PC-3 (cell line): ENCODE measurements around the gene NOP56.

Source experiments
- EZH2 ChIP-seq: fragments of 300-600 bp; sonication (generic); IDR thresholded peaks from one replicate; pipeline ENCODE4 v1.6.1; 2017; ENCODE audit warnings: antibody characterized with exemption, mild to moderate bottlenecking, low read length; ENCODE audit not compliant: unreplicated experiment
- TF ChIP-seq, protein P1 (sequence below): fragments of 300-600 bp; sonication (generic); conservative IDR thresholded peaks from 2 replicates; pipeline ENCODE4 v1.5.1; 2017; ENCODE audit warnings: antibody characterized with exemption, low read depth, mild to moderate bottlenecking, low read length

DNA sequence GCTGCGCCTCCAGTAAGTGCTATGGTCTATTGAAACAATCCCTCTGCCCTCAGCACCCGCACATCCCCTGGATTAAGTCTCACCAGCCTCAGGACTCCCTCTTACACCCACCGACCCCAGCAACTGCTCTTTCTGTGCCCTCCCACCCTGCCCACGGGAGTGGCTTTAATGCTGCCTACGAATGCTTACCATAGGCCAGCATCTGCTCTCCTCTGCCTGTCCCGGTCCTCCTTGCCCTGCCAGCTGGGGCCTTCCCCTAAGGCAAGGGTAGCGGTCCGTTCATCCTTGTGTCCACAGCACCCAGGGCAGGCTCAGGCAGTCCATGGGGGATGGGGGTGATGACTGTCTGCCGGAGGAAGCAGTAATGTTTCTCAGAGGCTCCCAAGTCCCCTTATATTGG lies 44.2 kb downstream of the NOP56 start:
- TF ChIP-seq, protein P1, sequence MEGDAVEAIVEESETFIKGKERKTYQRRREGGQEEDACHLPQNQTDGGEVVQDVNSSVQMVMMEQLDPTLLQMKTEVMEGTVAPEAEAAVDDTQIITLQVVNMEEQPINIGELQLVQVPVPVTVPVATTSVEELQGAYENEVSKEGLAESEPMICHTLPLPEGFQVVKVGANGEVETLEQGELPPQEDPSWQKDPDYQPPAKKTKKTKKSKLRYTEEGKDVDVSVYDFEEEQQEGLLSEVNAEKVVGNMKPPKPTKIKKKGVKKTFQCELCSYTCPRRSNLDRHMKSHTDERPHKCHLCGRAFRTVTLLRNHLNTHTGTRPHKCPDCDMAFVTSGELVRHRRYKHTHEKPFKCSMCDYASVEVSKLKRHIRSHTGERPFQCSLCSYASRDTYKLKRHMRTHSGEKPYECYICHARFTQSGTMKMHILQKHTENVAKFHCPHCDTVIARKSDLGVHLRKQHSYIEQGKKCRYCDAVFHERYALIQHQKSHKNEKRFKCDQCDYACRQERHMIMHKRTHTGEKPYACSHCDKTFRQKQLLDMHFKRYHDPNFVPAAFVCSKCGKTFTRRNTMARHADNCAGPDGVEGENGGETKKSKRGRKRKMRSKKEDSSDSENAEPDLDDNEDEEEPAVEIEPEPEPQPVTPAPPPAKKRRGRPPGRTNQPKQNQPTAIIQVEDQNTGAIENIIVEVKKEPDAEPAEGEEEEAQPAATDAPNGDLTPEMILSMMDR, result no peak
- TF ChIP-seq EZH2, result no peak
